Adrenal gland (tissue), 12 donors: ENCODE measurements around the gene KAT7. TPM values are rescaled to one million over a fixed set of nuclear protein-coding genes. Genes with fewer than 3 reads are reported as not detected.
A peak's percentile ranks its signal among the peaks of the same experiment; 100 is the strongest.

Source experiments
- DNase-seq, 7 donors: peaks; one replicate each; pipeline ENCODE4 v3.0.0-alpha.2; 2019 to 2020
- H3K27ac ChIP-seq, 5 donors: fragments of 200-600 bp; sonication (generic) in 4 of 5; 1 replicate in 3 of 5; 2 replicates in 2 of 5; pipeline versions ENCODE4 v1.5.1 to v1.8.0; 2016 to 2020; ENCODE audit warnings: mild to moderate bottlenecking in 1 of 5
- H3K27me3 ChIP-seq: fragments of 200-600 bp; 2 replicates; pipeline ENCODE4 v1.8.0; 2021
- H3K36me3 ChIP-seq, 2 donors: fragments of 200-600 bp; replicated peaks in 1 of 2; 1 replicate in 1 of 2; 2 replicates in 1 of 2; pipeline versions ENCODE4 v1.5.1 to v1.8.0; 2018 to 2022
- H3K4me1 ChIP-seq, 2 donors: fragments of 200-600 bp; replicated peaks in 1 of 2; 1 replicate in 1 of 2; 2 replicates in 1 of 2; pipeline versions ENCODE4 v1.5.1 to v1.8.0; 2018 to 2021
- H3K4me3 ChIP-seq, 4 donors: fragments of 200-600 bp; sonication (generic) in 3 of 4; one replicate each; pipeline ENCODE4 v1.5.1; 2016 to 2018
- H3K9me3 ChIP-seq, 3 donors: fragments of 200-600 bp; sonication (generic) in 1 of 3; replicated peaks in 1 of 3; 1 replicate in 2 of 3; 2 replicates in 1 of 3; pipeline versions ENCODE4 v1.5.1 to v1.8.0; 2016 to 2021
- CTCF ChIP-seq, 6 experiments: fragments of 450-650 bp in 4 of 6; fragments of 200-600 bp in 2 of 6; sonication (generic) in 1 of 6; IDR thresholded peaks; 1 replicate in 5 of 6; 2 replicates in 1 of 6; pipeline versions ENCODE4 v1.5.1 to v1.8.0; 2016 to 2021; ENCODE audit warnings: antibody characterized with exemption in 6 of 6, mild to moderate bottlenecking in 2 of 6, moderate library complexity in 1 of 6
- POLR2A ChIP-seq, 2 donors: fragments of 450-650 bp; IDR thresholded peaks; one replicate each; pipeline ENCODE4 v1.6.1; 2017; ENCODE audit warnings: antibody characterized with exemption in 2 of 2, mild to moderate bottlenecking in 2 of 2, moderate library complexity in 1 of 2
- WGBS, 4 donors: extraction: QIAGEN DNeasy Blood & Tissue Kit in 2 of 4; methylation state at CpG; one replicate each; pipeline versions ENCODE4 v1.1.5 to v1.1.7; 2013 to 2017; 5-methylcytosine and 5-hydroxymethylcytosine counted together
- intact Hi-C, 2 donors: fragments of 100-400 bp; cut with DNase I; formaldehyde crosslinking; loops; one replicate each; pipeline versions ENCODE4 v1.14.1 to v1.15.0; 2022 to 2023
- polyA plus RNA-seq, 3 donors: library from polyadenylated mRNA; stranded (reverse); fragments of 200-250 nt in 2 of 3; fragments of 350-450 nt in 1 of 3; fragmentation: Illumina TruSeq in 1 of 3; extraction: RNeasy Lipid Tissue Mini Kit (QIAGEN cat#74804) in 1 of 3; gene quantifications; one replicate each; pipeline ENCODE4 v1.2.3, GENCODE V29; 2013 to 2014
- total RNA-seq, 9 donors: library from RNA; depleted of rRNA in 4 of 9; stranded (reverse); fragments of >200 nt in 4 of 9; fragments of 120-200 nt in 1 of 9; fragmentation: NEBNext Ultra II Directional in 1 of 9; extraction: Animal tissue kit (Norgen Biotek cat#: 25700) in 1 of 9; gene quantifications; one replicate each; pipeline versions ENCODE4 v1.1.0 to v1.2.4, GENCODE V29; 2013 to 2023
- donor health status: healthy with polysubstance abuse.
- donor health status: Bipolar disorder and iron deficiency.
- donor health status: DM: yes; HTN: yes; CAD: no.
- donor health status: DM: no; HTN: no; CAD: no.
- donor health status: DM: no; HTN: no; CAD: no.
- donor health status: DM: yes; HTN: yes; CAD: no.

KAT7 gene
- total and polyA plus RNA-seq, 12 donors: 5.2 to 54.7 (median 39.8) TPM

- peak overlapping the region in 3 of 4 donors; percentile 28 to 87 (median 40) for H3K4me3 ChIP-seq
- H3K36me3 ChIP-seq: no peaks in the 10 kb centered on the region
- no peaks in the 10 kb centered on the region for H3K9me3 ChIP-seq
- H3K27ac ChIP-seq: peak overlapping the region in 1 of 5 donors; percentile 61
- intact Hi-C loops: loop anchor here (2.0 to 10.0 kb wide), 4 partner anchors 144 to 282 kb away; partner anchors contain the start of genes SLC35B1 (in 2 of the 2) and NXPH3 (in 1 of the 2)
- H3K27me3 ChIP-seq: no peaks in the 10 kb centered on the region
- TF ChIP-seq POLR2A (IDR thresholded peaks at IDR 0.05) (no peak), CTCF (IDR thresholded peaks at IDR 0.05) (no peak)
- DNase-seq: peak in 3 of 7 donors; percentile 33 to 43 (median 40)
- WGBS, 4 donors: 2 to 7% (median 3%) methylated on average over 19 to 61 of the region's 61 CpGs
- H3K4me1 ChIP-seq: peaks cover 0 to 21% of the 10 kb centered on the region in 2 donors
These were observed 62.4 kb downstream of the KAT7 start for GRCh38 chr17:49850772-49851386.

- no peak for TF ChIP-seq POLR2A (IDR thresholded peaks at IDR 0.05)
- peak; percentile 52 to 75 (median 72) for TF ChIP-seq CTCF (IDR thresholded peaks at IDR 0.05)
- peak overlapping the region in 3 of 4 donors; percentile 28 to 87 (median 40) for H3K4me3 ChIP-seq
- 5 to 12% (median 8%) methylated on average over 23 to 55 of the region's 55 CpGs for WGBS, 4 donors
- no peaks in the 10 kb centered on the region for H3K36me3 ChIP-seq
- DNase-seq: peak; percentile 78 to 88 (median 82)
- no peaks in the 10 kb centered on the region for H3K27me3 ChIP-seq
- H3K9me3 ChIP-seq: no peaks in the 10 kb centered on the region
- intact Hi-C loops: loop anchor here (2.0 to 10.0 kb wide), 4 partner anchors 144 to 283 kb away; partner anchors contain the start of genes SLC35B1 (in 2 of the 2) and NXPH3 (in 1 of the 2)
- peaks cover 0 to 19% of the 10 kb centered on the region in 2 donors for H3K4me1 ChIP-seq
- H3K27ac ChIP-seq: peak overlapping the region in 2 of 5 donors; percentile 1 to 61
These were observed 63.2 kb downstream of the KAT7 start for GRCh38 chr17:49851387-49852291.

- Histone ChIP-seq H3K4me3 (no peak overlapping the region), H3K27ac (no peak overlapping the region), H3K9me3 (no peaks in the 10 kb centered on the region), H3K27me3 (no peaks in the 10 kb centered on the region), H3K36me3 (no peaks in the 10 kb centered on the region), H3K4me1 (peaks cover 0 to 13% of the 10 kb centered on the region in 2 donors)
- 76 to 80% (median 77%) methylated on average over 6 to 10 of the region's 10 CpGs for WGBS, 4 donors
- TF ChIP-seq POLR2A (IDR thresholded peaks at IDR 0.05) (no peak), CTCF (IDR thresholded peaks at IDR 0.05) (no peak)
- DNase-seq: no peak
- intact Hi-C loops: loop anchor here (5.0 to 10.0 kb wide), 3 partner anchors 146 to 279 kb away; partner anchors contain the start of genes SLC35B1 (in 2 of the 2) and NXPH3 (in 1 of the 2)
These were observed 65.1 kb downstream of the KAT7 start for GRCh38 chr17:49853470-49854015.
